G401.6 (cell line): ENCODE data around the gene SGMS1.

ENCODE experiments used
- FAIRE-seq: peaks from 2 replicates; lab custom pipeline; 2012; peaks lifted over from hg19 to GRCh38; lab: Jason Lieb, UNC

The SGMS1 gene

GRCh38 chr10:50332108-50332842 is 291.5 kb downstream of the SGMS1 start:
- no peak for FAIRE-seq

GRCh38 chr10:50331486-50331885 is 292.3 kb downstream of the SGMS1 start:
- no peak for FAIRE-seq

GRCh38 chr10:50326757-50327701 is 296.7 kb downstream of the SGMS1 start:
- FAIRE-seq: no peak

GRCh38 chr10:50326172-50326555 is 297.6 kb downstream of the SGMS1 start:
- no peak for FAIRE-seq

- no peak for FAIRE-seq
Observed at GRCh38 chr10:50325449-50326171, 298.1 kb downstream of the SGMS1 start.

- FAIRE-seq: no peak
Observed at GRCh38 chr10:50324680-50325393, 298.9 kb downstream of the SGMS1 start.

- no peak for FAIRE-seq
Observed at GRCh38 chr10:50324046-50324445, 299.7 kb downstream of the SGMS1 start.

GRCh38 chr10:50322077-50322476 is 301.7 kb downstream of the SGMS1 start:
- no peak for FAIRE-seq

GRCh38 chr10:50318129-50318528 is 305.6 kb downstream of the SGMS1 start:
- FAIRE-seq: no peak

GRCh38 chr10:50316695-50317648 is 306.8 kb downstream of the SGMS1 start:
- no peak for FAIRE-seq

- no peak for FAIRE-seq
Observed at GRCh38 chr10:50316174-50316573, 307.6 kb downstream of the SGMS1 start.

- FAIRE-seq: no peak
Observed at GRCh38 chr10:50315424-50315823, 308.3 kb downstream of the SGMS1 start.

- no peak for FAIRE-seq
Observed at GRCh38 chr10:50314169-50315071, 309.3 kb downstream of the SGMS1 start.

GRCh38 chr10:50312464-50313437 is 311.0 kb downstream of the SGMS1 start:
- no peak for FAIRE-seq

GRCh38 chr10:50310560-50311174 is 313.1 kb downstream of the SGMS1 start:
- FAIRE-seq: no peak

GRCh38 chr10:50309342-50309741 is 314.4 kb downstream of the SGMS1 start:
- FAIRE-seq: no peak

GRCh38 chr10:50304660-50305059 is 319.1 kb downstream of the SGMS1 start:
- no peak for FAIRE-seq
